Panc1 (cell line): Measurements from ENCODE around the gene CLDN9. TPM values are rescaled to one million over a fixed set of nuclear protein-coding genes. Genes with fewer than 3 reads are reported as not detected.

Experiments used
- ATAC-seq: fragments of 200-7000 bp; cut with Tn5 transposase; 2 replicates; pipeline ENCODE4 v1.9.1; 2020; ENCODE audit warnings: mild to moderate bottlenecking, moderate library complexity
- BruUV-seq: library from RNA; stranded (reverse); fragments of 400-500 nt; replicated peaks from 2 replicates; lab custom pipeline; 2021; lab: Mats Ljungman, UMichigan
- CTCF ChIA-PET: fragments of 300-600 bp; sonication (Branson Sonifier 250); formaldehyde crosslinking; loops from one replicate; lab custom pipeline; 2022; ENCODE audit warnings: antibody characterized with exemption; lab: Charles Lee
- POLR2A ChIA-PET: fragments of 300-600 bp; sonication (Branson Sonifier 250); formaldehyde crosslinking; loops from one replicate; lab custom pipeline; 2022; ENCODE audit warnings: antibody characterized with exemption; lab: Charles Lee
- DNase-seq: peaks from one replicate; pipeline ENCODE4 v3.0.0-alpha.2; 2010; ENCODE audit warnings: low read depth, low spot score
- H3K27ac ChIP-seq: 2 replicates; pipeline ENCODE4 v1.5.1; 2011; ENCODE audit warnings: mild to moderate bottlenecking, low read length, inconsistent platforms
- H3K27me3 ChIP-seq: fragments of 200-500 bp; sonication (Bioruptor generic); 2 replicates; pipeline ENCODE4 v1.6.0; 2014; ENCODE audit warnings: low read length, inconsistent platforms; ENCODE audit not compliant: control insufficient read depth, insufficient read depth
- H3K36me3 ChIP-seq: fragments of 200-500 bp; sonication (Bioruptor generic); 2 replicates; pipeline ENCODE4 v1.5.1; 2014; ENCODE audit warnings: inconsistent platforms, mild to moderate bottlenecking, low read length, moderate library complexity; ENCODE audit not compliant: control insufficient read depth, insufficient read depth
- H3K4me1 ChIP-seq: 2 replicates; pipeline ENCODE4 v1.5.1; 2011; ENCODE audit warnings: inconsistent platforms, mild to moderate bottlenecking, low read length, moderate library complexity; ENCODE audit not compliant: control insufficient read depth, insufficient read depth
- H3K4me3 ChIP-seq, 2 experiments: 2 replicates each; pipeline ENCODE4 v1.5.1; 2011 to 2012; ENCODE audit warnings: low read depth in 2 of 2, low read length in 2 of 2, mild to moderate bottlenecking in 2 of 2, inconsistent platforms in 1 of 2, moderate library complexity in 1 of 2
- H3K9me3 ChIP-seq: fragments of 200-500 bp; sonication (Bioruptor generic); 2 replicates; pipeline ENCODE4 v1.5.1; 2014; ENCODE audit warnings: low read depth, mild to moderate bottlenecking, inconsistent platforms, low read length, moderate library complexity; ENCODE audit not compliant: control insufficient read depth, insufficient read depth
- CTCF ChIP-seq: fragments of 450-650 bp; IDR thresholded peaks from 2 replicates; pipeline ENCODE4 v1.5.1; 2017; ENCODE audit warnings: mild to moderate bottlenecking
- POLR2AphosphoS5 ChIP-seq: IDR thresholded peaks from 2 replicates; pipeline ENCODE4 v1.6.1; 2012; ENCODE audit warnings: mild to moderate bottlenecking, low read depth, low read length, moderate library complexity
- REST ChIP-seq, 2 experiments: IDR thresholded peaks; 2 replicates each; pipeline ENCODE4 v1.6.1; 2011 to 2012; ENCODE audit warnings: low read depth in 2 of 2, control low read depth in 1 of 2, low read length in 1 of 2, mild to moderate bottlenecking in 1 of 2, moderate library complexity in 1 of 2; ENCODE audit not compliant: insufficient read depth in 1 of 2
- SIN3A ChIP-seq: IDR thresholded peaks from 2 replicates; pipeline ENCODE4 v1.6.1; 2012; ENCODE audit warnings: low read depth, mild to moderate bottlenecking, low read length, moderate library complexity, borderline replicate concordance; ENCODE audit not compliant: insufficient read depth
- TCF7L2 ChIP-seq: IDR thresholded peaks from 2 replicates; pipeline ENCODE4 v1.6.1; 2011; ENCODE audit warnings: mild to moderate bottlenecking, low read depth, low read length, inconsistent platforms
- in situ Hi-C: cut with HindIII; loops from 2 replicates; pipeline ENCODE4 v1.10.0; 2016; ENCODE audit warnings: low sequenced_read_pairs, low pct_unique_long_range_greater_than_20kb
- intact Hi-C: fragments of 100-400 bp; cut with micrococcal nuclease; formaldehyde crosslinking; loops from one replicate; pipeline ENCODE4 v1.10.0; 2022; ENCODE audit not compliant: unreplicated experiment
- total RNA-seq: library from RNA; stranded (reverse); gene quantifications from one replicate; pipeline ENCODE4 v1.2.1, GENCODE V29; 2021; ENCODE audit not compliant: unreplicated experiment

Gene CLDN9
- total RNA-seq, 1 experiment from 2014 or later = 1.6 TPM

- TF ChIP-seq CTCF (no peak), REST (IDR thresholded peaks at IDR 0.05; ENCODE audit: insufficient read depth in 1 of 2, low read depth in 2 of 2, low read length in 1 of 2) (0 out of 4 replicates have a peak, but pooled peaks of 1 of the 2 experiments have one; percentile 34)
- intact Hi-C loops (no loop called here), in situ Hi-C loops (no loop called here)
- Histone ChIP-seq H3K9me3 (no peaks in the 10 kb centered on the region), H3K4me3 (no peak overlapping the region), H3K4me1 (peaks cover 33% of the 10 kb centered on the region), H3K27me3 (no peaks in the 10 kb centered on the region), H3K36me3 (no peaks in the 10 kb centered on the region; the same call in 1 of the 2 replicates), H3K27ac (no peak overlapping the region)
- POLR2A ChIA-PET = no interaction called here
- no TSS peak for BruUV-seq
- CTCF ChIA-PET = no interaction called here
- no peak for DNase-seq
- ATAC-seq = no peak
Observed at GRCh38 chr16:2966043-2966807, 46.5 kb upstream of the CLDN9 start.

GRCh38 chr16:2966808-2967191 lies 45.9 kb upstream of the CLDN9 start:
- Histone ChIP-seq H3K27ac (no peak overlapping the region), H3K4me1 (peaks cover 35% of the 10 kb centered on the region), H3K36me3 (no peaks in the 10 kb centered on the region; the same call in 1 of the 2 replicates), H3K27me3 (no peaks in the 10 kb centered on the region), H3K9me3 (no peaks in the 10 kb centered on the region), H3K4me3 (no peak overlapping the region)
- DNase-seq (no peak), ATAC-seq (no peak)
- intact Hi-C loops (no loop called here), in situ Hi-C loops (no loop called here)
- no TSS peak for BruUV-seq
- ChIA-PET POLR2A (no interaction called here), CTCF (no interaction called here)
- TF ChIP-seq CTCF = no peak
- TF ChIP-seq TCF7L2 = no peak
- TF ChIP-seq REST (IDR thresholded peaks at IDR 0.05; ENCODE audit: insufficient read depth in 1 of 2, low read depth in 2 of 2, low read length in 1 of 2) = no peak
- TF ChIP-seq POLR2AphosphoS5 = no peak
- no peak for TF ChIP-seq SIN3A
